ENCODE results near the gene NKX2-4.

DNA sequence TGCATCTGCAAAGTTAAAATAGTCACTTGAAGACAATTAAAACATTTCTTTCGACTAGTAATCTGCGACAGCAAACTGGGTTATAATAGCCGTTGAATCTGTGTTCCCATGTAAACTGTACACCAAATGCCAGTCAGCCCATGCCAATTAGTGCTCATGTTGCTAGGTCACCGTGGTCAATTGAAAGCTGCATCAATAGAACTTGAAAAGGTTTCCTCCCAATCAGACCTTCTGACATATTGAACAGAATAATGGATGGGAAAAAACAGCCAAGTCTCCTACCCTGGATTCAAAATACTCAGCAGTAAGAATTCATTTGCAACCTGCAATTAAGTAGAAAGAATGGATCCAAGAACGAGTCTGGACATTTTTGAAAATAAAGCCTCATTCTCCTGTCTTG, 11.2 kb downstream of the NKX2-4 start:
- TF ChIP-seq CTCF (conservative IDR thresholded peaks at IDR 0.05 in 1 of 2, IDR thresholded peaks at IDR 0.05 in 1 of 2; ENCODE audit: extremely low read depth in 1 of 2, insufficient read depth in 1 of 2, low read depth in 1 of 2, low read length in 2 of 2) (no peak), EZH2 (IDR thresholded peaks at IDR 0.05; ENCODE audit: borderline replicate concordance, low read length) (no peak)

Data from mammary epithelial cell (primary cell).